Ovary (tissue), 3 donors: ENCODE measurements around the gene KCTD16.

ENCODE experiments used
- CTCF ChIP-seq, 3 donors: fragments of 450-650 bp in 2 of 3; fragments of 200-600 bp in 1 of 3; IDR thresholded peaks; one replicate each; pipeline versions ENCODE4 v1.5.1 to v1.8.0; 2016 to 2022; ENCODE audit warnings: antibody characterized with exemption in 3 of 3, mild to moderate bottlenecking in 1 of 3
- EP300 ChIP-seq: sonication (generic); formaldehyde crosslinking; IDR thresholded peaks from one replicate; pipeline ENCODE4 v1.6.1; 2017; ENCODE audit warnings: antibody characterized with exemption
- POLR2A ChIP-seq: fragments of 450-650 bp; IDR thresholded peaks from one replicate; pipeline ENCODE4 v1.6.1; 2017; ENCODE audit warnings: antibody characterized with exemption, mild to moderate bottlenecking, moderate library complexity
- donor health status: DM: no; HTN: no; CAD: no.

GRCh38 chr5:144133050-144133633, 37.5 kb upstream of the KCTD16 start:
- no peak for TF ChIP-seq CTCF (IDR thresholded peaks at IDR 0.05)
- no peak for TF ChIP-seq POLR2A
- TF ChIP-seq EP300 = no peak
